ENCODE results near the gene CDH23. TPM values are rescaled to one million over a fixed set of nuclear protein-coding genes. Genes with fewer than 3 reads are reported as not detected.

The CDH23 gene
- total and polyA plus RNA-seq, 9 of the 15 experiments (the other 6 are each of a cell fraction or from before 2014, with no cell fraction given) = 0.18 to 1.2 (median 0.47) TPM

GRCh38 chr10:71771204-71771603 lies 374.5 kb downstream of the CDH23 start:
- Histone ChIP-seq H3K27me3 (ENCODE audit: control insufficient read depth in 2 of 2, insufficient read depth in 2 of 2, low read length in 2 of 2) (no peaks in the 10 kb centered on the region), H3K9me3 (replicated peaks; ENCODE audit: control insufficient read depth, insufficient read depth, low read depth, low read length) (no peaks in the 10 kb centered on the region), H3K4me3 (no peak overlapping the region), H3K79me2 (ENCODE audit: control insufficient read depth, insufficient read depth, low read length) (no peaks in the 10 kb centered on the region; the same call in 2 of the 3 replicates), H3K4me1 (replicated peaks in 1 of 2; ENCODE audit: control insufficient read depth in 2 of 2, insufficient read depth in 2 of 2, low read length in 2 of 2) (peaks cover 43% of the 10 kb centered on the region in 2 experiments), H3K4me2 (ENCODE audit: insufficient read depth, low read length) (no peak overlapping the region), H4K20me1 (replicated peaks; ENCODE audit: control insufficient read depth, insufficient read depth, low read length) (peaks cover 3% of the 10 kb centered on the region; the same call in 1 of the 2 replicates), H3K27ac (ENCODE audit: extremely low read depth, low read depth, low read length) (no peak overlapping the region), H3K9me1 (ENCODE audit: control insufficient read depth, insufficient read depth, low read length) (no peaks in the 10 kb centered on the region), H2AFZ (ENCODE audit: low read depth, low read length) (no peak overlapping the region), H3K36me3 (ENCODE audit: control insufficient read depth, insufficient read depth, low read length) (no peaks in the 10 kb centered on the region), H3K9ac (ENCODE audit: insufficient read depth in 1 of 2, low read depth in 2 of 2, low read length in 2 of 2) (peak overlapping the region in 1 of 2 experiments; percentile 0; a peak in 1 of 4 replicates)
- no peak for FAIRE-seq
- DNase-seq (ENCODE audit: extremely low read depth in 1 of 4, low spot score in 3 of 4) = no peak
- ChIA-PET POLR2A (interaction anchor here (0.6 to 1.4 kb wide), 3 partner anchors 24 to 149 kb away, joined by 3 to 4 read pairs (median 3); no protein-coding TSS in a partner anchor), CTCF (ENCODE audit: low intra/inter-chr PET ratio) (no interaction called here)
- TF ChIP-seq NFE2 (IDR thresholded peaks at IDR 0.05; ENCODE audit: low read depth) (0 out of 2 replicates have a peak, but pooled peaks have one; percentile 18), TCF3 (CRISPR knock-in tag; IDR thresholded peaks at IDR 0.05) (peak; percentile 16; the same call in 1 of the 2 replicates), ETS1 (conservative IDR thresholded peaks at IDR 0.05; ENCODE audit: control insufficient read depth, low read depth, low read length) (no peak), CHD7 (IDR thresholded peaks at IDR 0.05; ENCODE audit: low read depth, low read length) (no peak), ZNF583 (CRISPR knock-in tag; IDR thresholded peaks at IDR 0.05) (no peak), ZBTB9 (CRISPR knock-in tag; IDR thresholded peaks at IDR 0.05) (0 out of 2 replicates have a peak, but pooled peaks have one; percentile 8)
- no TSS peak for BruUV-seq (replicated peaks)
- no peak for ATAC-seq
- 41% methylated on average over 2 of the region's 2 CpGs for WGBS (ENCODE audit: insufficient coverage, low coverage, missing lambda C conversion rate)
- intact Hi-C loops (cut with micrococcal nuclease) = no loop called here
- in situ Hi-C loops (cut with MboI) = no loop called here
